GM23248 (cell line): ENCODE data around the gene CAMK2B. TPM values are rescaled to one million over a fixed set of nuclear protein-coding genes. Genes with fewer than 3 reads are reported as not detected.

Experiments
- DNase-seq: peaks from one replicate; pipeline ENCODE4 v3.0.0-alpha.2; 2015
- H2AFZ ChIP-seq: fragments of 200-600 bp; sonication (generic); 2 replicates; pipeline ENCODE4 v1.6.1; 2016; ENCODE audit warnings: antibody characterized with exemption
- H3F3A ChIP-seq: fragments of 200-600 bp; sonication (generic); 2 replicates; pipeline ENCODE4 v1.6.1; 2016; ENCODE audit warnings: mild to moderate bottlenecking, antibody characterized with exemption, mixed run types; ENCODE audit not compliant: insufficient read depth
- H3K27ac ChIP-seq: fragments of 200-600 bp; sonication (generic); 2 replicates; pipeline ENCODE4 v1.5.1; 2016; ENCODE audit warnings: mild to moderate bottlenecking
- H3K27me3 ChIP-seq: fragments of 200-600 bp; sonication (generic); replicated peaks from 2 replicates; pipeline ENCODE4 v1.6.1; 2016; ENCODE audit warnings: mild to moderate bottlenecking; ENCODE audit not compliant: insufficient read depth
- H3K36me3 ChIP-seq: fragments of 200-600 bp; sonication (generic); 2 replicates; pipeline ENCODE4 v1.6.1; 2016; ENCODE audit warnings: low read depth, mild to moderate bottlenecking
- H3K4me1 ChIP-seq: fragments of 200-600 bp; sonication (generic); 2 replicates; pipeline ENCODE4 v1.6.1; 2016; ENCODE audit warnings: mild to moderate bottlenecking; ENCODE audit not compliant: insufficient read depth
- H3K4me2 ChIP-seq: fragments of 200-600 bp; sonication (generic); one replicate; pipeline ENCODE4 v1.6.1; 2016; ENCODE audit warnings: mild to moderate bottlenecking; ENCODE audit not compliant: unreplicated experiment
- H3K4me3 ChIP-seq: fragments of 200-600 bp; sonication (generic); 2 replicates; pipeline ENCODE4 v1.5.1; 2016; ENCODE audit warnings: mild to moderate bottlenecking
- H3K79me2 ChIP-seq: fragments of 200-600 bp; sonication (generic); 2 replicates; pipeline ENCODE4 v1.6.1; 2016; ENCODE audit warnings: mild to moderate bottlenecking; ENCODE audit not compliant: insufficient read depth
- H3K9ac ChIP-seq: fragments of 200-600 bp; sonication (generic); 2 replicates; pipeline ENCODE4 v1.6.1; 2016; ENCODE audit warnings: mild to moderate bottlenecking
- H3K9me2 ChIP-seq: fragments of 200-600 bp; sonication (generic); 2 replicates; pipeline ENCODE4 v1.6.1; 2016; ENCODE audit warnings: mixed run types, mild to moderate bottlenecking, moderate library complexity; ENCODE audit not compliant: insufficient read depth
- H3K9me3 ChIP-seq: fragments of 200-600 bp; sonication (generic); one replicate; pipeline ENCODE4 v1.6.1; 2017; ENCODE audit warnings: low read depth
- H4K20me1 ChIP-seq: fragments of 200-600 bp; sonication (generic); 2 replicates; pipeline ENCODE4 v1.6.0; 2016; ENCODE audit not compliant: insufficient read depth
- EZH2 ChIP-seq: fragments of 200-600 bp; sonication (generic); IDR thresholded peaks from 2 replicates; pipeline ENCODE4 v1.6.1; 2018; ENCODE audit warnings: antibody characterized with exemption, mild to moderate bottlenecking; ENCODE audit not compliant: insufficient read depth, poor library complexity, severe bottlenecking
- EZH2phosphoT487 ChIP-seq: fragments of 200-600 bp; sonication (generic); IDR thresholded peaks from 2 replicates; pipeline ENCODE4 v1.6.1; 2018; ENCODE audit warnings: antibody characterized with exemption, moderate library complexity, mild to moderate bottlenecking, low read depth; ENCODE audit not compliant: insufficient read depth
- WGBS, 2 experiments: methylation state at CpG; one replicate each; pipeline ENCODE4 v1.1.6; 2015 to 2017; ENCODE audit warnings: low lambda C conversion rate in 2 of 2, low coverage in 1 of 2; ENCODE audit errors: missing lambda C conversion rate in 2 of 2; 5-methylcytosine and 5-hydroxymethylcytosine counted together
- in situ Hi-C: fragments of 300-500 bp; cut with MboI; formaldehyde crosslinking; loops from 2 replicates; pipeline ENCODE4 v1.15.0; 2020
- polyA plus RNA-seq: library from polyadenylated mRNA; unstranded; fragments of >200 nt; fragmentation: Nextera tagmentation; extraction: Ambion mirVana; gene quantifications from 2 replicates; pipeline ENCODE4 v1.2.1, GENCODE V29; 2016
- total RNA-seq: library from RNA; depleted of rRNA; stranded (reverse); fragments of >200 nt; shearing (Covaris generic); gene quantifications from 2 replicates; pipeline ENCODE4 v1.2.3, GENCODE V29; 2014

CAMK2B gene
- total and polyA plus RNA-seq, 2 experiments from 2014 or later, result 0.78 to 2.5 TPM

DNA sequence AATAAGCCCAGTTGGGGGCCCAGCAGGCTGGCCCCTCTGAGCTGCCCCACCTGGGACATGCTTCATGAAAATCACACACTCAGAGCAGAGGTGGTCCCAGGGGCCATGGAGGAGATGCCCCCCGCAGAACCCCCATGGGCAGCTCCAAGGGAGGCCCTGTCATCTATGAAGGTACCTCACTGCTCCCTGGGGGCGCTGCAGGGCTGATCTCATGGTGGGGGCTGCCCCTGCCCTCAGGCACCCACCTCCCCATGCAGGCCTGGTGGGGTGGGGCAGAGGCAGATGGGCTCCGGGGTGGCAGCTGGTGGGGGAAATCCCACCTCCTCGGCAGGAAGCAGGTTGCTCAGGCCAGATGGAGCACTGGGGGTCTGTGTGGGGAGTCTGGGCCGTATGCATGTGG, 64.2 kb downstream of the CAMK2B start:
- no peak overlapping the region for H3K4me3 ChIP-seq
- no peak overlapping the region for H3K27ac ChIP-seq
- in situ Hi-C loops, result no loop called here
- peaks cover 26% of the 10 kb centered on the region for H3K4me1 ChIP-seq
- no peak overlapping the region for H3K4me2 ChIP-seq
- H3K36me3 ChIP-seq, result no peaks in the 10 kb centered on the region
- no peaks in the 10 kb centered on the region for H3K79me2 ChIP-seq
- H3K27me3 ChIP-seq, result no peaks in the 10 kb centered on the region
- no peaks in the 10 kb centered on the region for H3K9me3 ChIP-seq
- no peak overlapping the region for H3K9ac ChIP-seq
- no peaks in the 10 kb centered on the region for H3K9me2 ChIP-seq
- 98 to 100% methylated on average over 4 to 5 of the region's 5 CpGs for WGBS, 2 experiments
- no peak overlapping the region for H2AFZ ChIP-seq
- TF ChIP-seq EZH2phosphoT487 (no peak), EZH2 (no peak)
- H4K20me1 ChIP-seq, result no peaks in the 10 kb centered on the region
- peaks cover 21% of the 10 kb centered on the region for H3F3A ChIP-seq
- no peak for DNase-seq

DNA sequence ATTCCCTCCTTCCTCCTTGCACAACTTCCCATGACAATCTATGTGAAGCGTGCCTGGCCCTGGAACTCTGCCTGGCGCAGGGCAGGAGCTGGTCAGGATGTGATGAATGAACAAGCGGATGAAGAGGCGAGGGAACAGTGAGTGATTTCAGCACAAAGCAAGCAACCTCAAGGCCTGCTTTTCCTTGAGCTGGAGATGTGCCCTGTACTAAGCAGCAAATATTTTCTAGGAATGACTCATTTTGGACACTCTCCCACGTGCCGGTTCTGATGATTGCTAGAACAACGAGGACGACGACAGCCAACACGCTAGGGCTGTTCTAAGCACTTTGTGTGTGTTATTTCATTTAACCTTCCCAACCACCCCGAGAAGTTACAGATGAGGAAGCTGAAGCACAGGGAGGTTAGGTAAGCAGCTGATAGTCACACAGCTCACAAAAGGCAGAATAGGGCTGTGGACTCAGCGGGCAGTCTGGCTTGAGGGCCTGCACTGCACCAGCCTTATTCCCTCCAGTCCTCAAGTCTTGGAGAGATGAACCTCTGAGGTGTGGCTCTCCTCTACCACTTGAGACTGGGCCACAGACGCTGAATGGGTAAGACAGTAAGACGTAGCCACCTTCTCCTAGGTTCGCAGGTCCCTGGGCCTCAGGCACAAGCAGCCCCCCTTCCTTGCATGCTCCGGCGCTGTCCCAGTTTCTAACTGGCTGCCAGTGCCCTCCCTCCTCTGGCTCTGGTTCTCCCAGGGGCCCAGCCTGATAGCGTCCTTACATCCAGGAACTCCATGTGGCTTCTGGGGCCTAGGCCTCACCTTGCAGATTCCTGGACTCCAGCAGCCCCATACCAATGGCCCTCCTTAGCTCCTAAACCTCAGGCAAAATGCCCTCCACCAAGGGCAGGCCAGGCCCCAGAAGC, 65.6 kb downstream of the CAMK2B start:
- Histone ChIP-seq H3K27me3 (no peaks in the 10 kb centered on the region), H3K79me2 (no peaks in the 10 kb centered on the region), H3K9me3 (no peaks in the 10 kb centered on the region), H3K9me2 (no peaks in the 10 kb centered on the region), H3K4me3 (no peak overlapping the region), H4K20me1 (no peaks in the 10 kb centered on the region), H3F3A (peaks cover 21% of the 10 kb centered on the region), H3K27ac (peak overlapping the region; percentile 84), H3K36me3 (no peaks in the 10 kb centered on the region), H3K9ac (peak overlapping the region; percentile 56), H2AFZ (0 out of 2 replicates have a peak overlapping the region, but pooled peaks have one; percentile 25), H3K4me1 (peaks cover 26% of the 10 kb centered on the region), H3K4me2 (peak overlapping the region; percentile 43)
- TF ChIP-seq EZH2phosphoT487, result no peak
- no peak for TF ChIP-seq EZH2
- DNase-seq, result peak; percentile 97
- in situ Hi-C loops, result no loop called here
- WGBS, 2 experiments, result 33 to 34% methylated on average over 18 of the region's 18 CpGs

- Histone ChIP-seq H3K4me3 (no peak overlapping the region), H3K27me3 (no peaks in the 10 kb centered on the region), H3K4me1 (peaks cover 26% of the 10 kb centered on the region), H3K79me2 (no peaks in the 10 kb centered on the region), H4K20me1 (no peaks in the 10 kb centered on the region), H3K9ac (peak overlapping the region; percentile 56), H3K36me3 (no peaks in the 10 kb centered on the region), H3K9me2 (no peaks in the 10 kb centered on the region), H3K4me2 (peak overlapping the region; percentile 54), H3K27ac (peak overlapping the region; percentile 84), H3K9me3 (no peaks in the 10 kb centered on the region), H3F3A (peaks cover 21% of the 10 kb centered on the region), H2AFZ (peak overlapping the region; percentile 25; the same call in 1 of the 2 replicates)
- 66 to 72% methylated on average over 14 of the region's 14 CpGs for WGBS, 2 experiments
- no peak for TF ChIP-seq EZH2
- TF ChIP-seq EZH2phosphoT487, result no peak
- DNase-seq, result no peak
- in situ Hi-C loops, result no loop called here
Measured at GRCh38 chr7:44258865-44259546, 66.4 kb downstream of the CAMK2B start.

DNA sequence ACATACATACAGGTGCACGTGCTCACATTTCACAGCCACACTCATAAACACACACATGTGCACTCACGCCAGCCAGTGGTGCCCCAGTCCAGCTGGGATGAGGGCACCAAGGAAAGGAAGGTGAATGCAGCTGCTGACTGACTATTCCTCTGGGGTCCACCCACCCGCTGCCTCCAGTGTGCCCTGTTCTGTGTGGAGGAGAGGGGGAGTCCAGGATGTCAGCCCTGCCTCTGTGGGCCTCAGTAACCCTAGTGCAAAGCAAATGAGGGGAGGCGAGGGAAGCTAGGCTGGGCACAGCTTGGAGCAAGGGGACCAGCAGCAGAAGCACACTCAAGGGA, 67.0 kb downstream of the CAMK2B start:
- Histone ChIP-seq H3K4me1 (peaks cover 26% of the 10 kb centered on the region), H3K79me2 (no peaks in the 10 kb centered on the region), H3K9me3 (no peaks in the 10 kb centered on the region), H3K27ac (peak overlapping the region; percentile 84), H2AFZ (no peak overlapping the region), H4K20me1 (no peaks in the 10 kb centered on the region), H3K9me2 (no peaks in the 10 kb centered on the region), H3K4me3 (no peak overlapping the region), H3K27me3 (no peaks in the 10 kb centered on the region), H3F3A (peaks cover 21% of the 10 kb centered on the region), H3K4me2 (peak overlapping the region; percentile 54), H3K9ac (no peak overlapping the region; the same call in 1 of the 2 replicates), H3K36me3 (no peaks in the 10 kb centered on the region)
- no peak for TF ChIP-seq EZH2
- TF ChIP-seq EZH2phosphoT487, result no peak
- WGBS, 2 experiments, result 62 to 64% methylated on average over 4 of the region's 4 CpGs
- DNase-seq, result no peak
- in situ Hi-C loops, result no loop called here
